ENCODE measurements around the gene MAP3K15. TPM values are rescaled to one million over a fixed set of nuclear protein-coding genes. Genes with fewer than 3 reads are reported as not detected.

The MAP3K15 gene
- total RNA-seq, 1 experiment from 2014 or later, result 1.3 TPM

GRCh38 chrX:19532709-19533108 lies 17.4 kb upstream of the MAP3K15 start:
- RAD21 ChIA-PET (ENCODE audit: low non-redundant PET in 1 of 2, low total read pairs in 2 of 2, uncharacterized antibody in 2 of 2, unreplicated experiment in 2 of 2), result no interaction called here

More at GRCh38 chrX:19532709-19533108, 17.4 kb upstream of the MAP3K15 start:
- Histone ChIP-seq H3K9ac (ENCODE audit: low read length) (no peak overlapping the region), H3K36me3 (ENCODE audit: control insufficient read depth in 1 of 2, insufficient read depth in 2 of 2, low read length in 2 of 2) (no peaks in the 10 kb centered on the region), H3K4me3 (replicated peaks in 1 of 2; ENCODE audit: low read depth in 1 of 2, low read length in 2 of 2) (no peak overlapping the region), H2AFZ (ENCODE audit: low read depth, low read length, poor library complexity, severe bottlenecking) (no peak overlapping the region), H3K4me1 (ENCODE audit: control insufficient read depth in 1 of 2, insufficient read depth in 2 of 2, low read length in 2 of 2) (no peaks in the 10 kb centered on the region), H3K9me2 (ENCODE audit: insufficient read depth) (no peaks in the 10 kb centered on the region), H3K27ac (ENCODE audit: low read depth, low read length) (no peak overlapping the region), H4K20me1 (ENCODE audit: insufficient read depth) (no peaks in the 10 kb centered on the region), H3K27me3 (ENCODE audit: insufficient read depth, low read length) (no peaks in the 10 kb centered on the region), H3K79me2 (ENCODE audit: insufficient read depth, low read length) (no peaks in the 10 kb centered on the region), H3K9me3 (ENCODE audit: control insufficient read depth in 1 of 2, insufficient read depth in 1 of 2, low read depth in 1 of 2, low read length in 2 of 2) (no peaks in the 10 kb centered on the region), H3K4me2 (ENCODE audit: low read length) (no peak overlapping the region)
- no TSS peak for BruUV-seq (replicated peaks)
- CTCF ChIA-PET, result no interaction called here
- intact Hi-C loops (cut with micrococcal nuclease), result loop anchor here (1.0 to 10.0 kb wide), 3 partner anchors 150 to 352 kb away; partner anchors contain the start of gene SH3KBP1
- no peak for ATAC-seq
- POLR2A ChIA-PET, result no interaction called here
- DNase-seq (ENCODE audit: low read depth, low spot score), result no peak
- no peak for TF ChIP-seq EGR1 (IDR thresholded peaks at IDR 0.05; ENCODE audit: low read depth)
- no peak for TF ChIP-seq JUND (IDR thresholded peaks at IDR 0.05)
- TF ChIP-seq EZH2phosphoT487 (IDR thresholded peaks at IDR 0.05; ENCODE audit: borderline replicate concordance), result no peak
- no peak for TF ChIP-seq ZNF274 (IDR thresholded peaks at IDR 0.05; ENCODE audit: low read depth, low read length)
- no peak for TF ChIP-seq SIN3A (IDR thresholded peaks at IDR 0.05; ENCODE audit: low read depth)
- no peak for TF ChIP-seq REST (IDR thresholded peaks at IDR 0.05; ENCODE audit: low read depth)

Measured in HCT116 (cell line).